ENCODE data around the gene EXOC3L4.

DNA sequence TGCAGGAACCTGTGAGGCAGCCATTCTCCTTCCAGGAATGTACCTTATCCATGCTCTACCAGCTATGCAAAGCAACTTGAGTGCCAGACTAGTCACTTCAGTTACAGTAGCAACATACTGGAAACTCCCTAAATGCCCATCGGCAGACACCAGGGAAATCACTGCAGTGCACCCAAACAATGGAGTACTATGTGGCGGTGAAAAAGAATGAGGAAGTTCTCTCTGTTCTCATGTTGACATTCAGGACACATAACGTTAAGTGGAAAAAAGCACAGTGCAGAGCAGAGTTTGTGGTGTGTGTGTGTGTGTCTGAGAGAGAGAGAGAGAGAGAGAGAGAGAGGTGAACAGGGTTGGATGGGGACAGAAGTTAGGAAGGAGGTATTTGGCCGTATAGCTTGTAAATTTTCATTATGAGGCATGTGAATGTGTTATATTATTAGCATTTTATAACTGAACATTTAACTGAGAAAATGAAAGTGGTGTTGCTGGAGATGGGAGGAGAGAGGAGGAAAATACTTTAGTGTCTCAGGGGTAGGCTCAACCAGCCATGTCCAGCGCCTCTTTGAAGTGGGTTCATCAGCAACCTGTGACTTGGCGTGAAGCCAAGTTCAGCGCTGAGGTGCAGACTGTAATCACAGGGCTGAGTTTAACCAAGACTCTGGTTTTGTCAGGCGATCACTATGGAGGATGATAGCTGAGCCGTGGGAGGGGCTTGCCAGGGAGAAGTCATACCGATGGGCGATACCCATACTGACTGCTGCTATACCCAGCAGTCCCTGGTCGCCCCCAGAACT, 46.0 kb downstream of the EXOC3L4 start:
- TF ChIP-seq, protein P1, sequence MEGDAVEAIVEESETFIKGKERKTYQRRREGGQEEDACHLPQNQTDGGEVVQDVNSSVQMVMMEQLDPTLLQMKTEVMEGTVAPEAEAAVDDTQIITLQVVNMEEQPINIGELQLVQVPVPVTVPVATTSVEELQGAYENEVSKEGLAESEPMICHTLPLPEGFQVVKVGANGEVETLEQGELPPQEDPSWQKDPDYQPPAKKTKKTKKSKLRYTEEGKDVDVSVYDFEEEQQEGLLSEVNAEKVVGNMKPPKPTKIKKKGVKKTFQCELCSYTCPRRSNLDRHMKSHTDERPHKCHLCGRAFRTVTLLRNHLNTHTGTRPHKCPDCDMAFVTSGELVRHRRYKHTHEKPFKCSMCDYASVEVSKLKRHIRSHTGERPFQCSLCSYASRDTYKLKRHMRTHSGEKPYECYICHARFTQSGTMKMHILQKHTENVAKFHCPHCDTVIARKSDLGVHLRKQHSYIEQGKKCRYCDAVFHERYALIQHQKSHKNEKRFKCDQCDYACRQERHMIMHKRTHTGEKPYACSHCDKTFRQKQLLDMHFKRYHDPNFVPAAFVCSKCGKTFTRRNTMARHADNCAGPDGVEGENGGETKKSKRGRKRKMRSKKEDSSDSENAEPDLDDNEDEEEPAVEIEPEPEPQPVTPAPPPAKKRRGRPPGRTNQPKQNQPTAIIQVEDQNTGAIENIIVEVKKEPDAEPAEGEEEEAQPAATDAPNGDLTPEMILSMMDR (IDR thresholded peaks at IDR 0.05): no peak
- TF ChIP-seq, protein P2, sequence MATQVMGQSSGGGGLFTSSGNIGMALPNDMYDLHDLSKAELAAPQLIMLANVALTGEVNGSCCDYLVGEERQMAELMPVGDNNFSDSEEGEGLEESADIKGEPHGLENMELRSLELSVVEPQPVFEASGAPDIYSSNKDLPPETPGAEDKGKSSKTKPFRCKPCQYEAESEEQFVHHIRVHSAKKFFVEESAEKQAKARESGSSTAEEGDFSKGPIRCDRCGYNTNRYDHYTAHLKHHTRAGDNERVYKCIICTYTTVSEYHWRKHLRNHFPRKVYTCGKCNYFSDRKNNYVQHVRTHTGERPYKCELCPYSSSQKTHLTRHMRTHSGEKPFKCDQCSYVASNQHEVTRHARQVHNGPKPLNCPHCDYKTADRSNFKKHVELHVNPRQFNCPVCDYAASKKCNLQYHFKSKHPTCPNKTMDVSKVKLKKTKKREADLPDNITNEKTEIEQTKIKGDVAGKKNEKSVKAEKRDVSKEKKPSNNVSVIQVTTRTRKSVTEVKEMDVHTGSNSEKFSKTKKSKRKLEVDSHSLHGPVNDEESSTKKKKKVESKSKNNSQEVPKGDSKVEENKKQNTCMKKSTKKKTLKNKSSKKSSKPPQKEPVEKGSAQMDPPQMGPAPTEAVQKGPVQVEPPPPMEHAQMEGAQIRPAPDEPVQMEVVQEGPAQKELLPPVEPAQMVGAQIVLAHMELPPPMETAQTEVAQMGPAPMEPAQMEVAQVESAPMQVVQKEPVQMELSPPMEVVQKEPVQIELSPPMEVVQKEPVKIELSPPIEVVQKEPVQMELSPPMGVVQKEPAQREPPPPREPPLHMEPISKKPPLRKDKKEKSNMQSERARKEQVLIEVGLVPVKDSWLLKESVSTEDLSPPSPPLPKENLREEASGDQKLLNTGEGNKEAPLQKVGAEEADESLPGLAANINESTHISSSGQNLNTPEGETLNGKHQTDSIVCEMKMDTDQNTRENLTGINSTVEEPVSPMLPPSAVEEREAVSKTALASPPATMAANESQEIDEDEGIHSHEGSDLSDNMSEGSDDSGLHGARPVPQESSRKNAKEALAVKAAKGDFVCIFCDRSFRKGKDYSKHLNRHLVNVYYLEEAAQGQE (IDR thresholded peaks at IDR 0.05; ENCODE audit: low read depth, low read length): no peak
- no peak for TF ChIP-seq RAD21 (IDR thresholded peaks at IDR 0.05; ENCODE audit: low read length)
- no peak for TF ChIP-seq EP300 (IDR thresholded peaks at IDR 0.05; ENCODE audit: borderline replicate concordance in 1 of 2, low read depth in 1 of 2, low read length in 1 of 2)
- TF ChIP-seq, protein P3, sequence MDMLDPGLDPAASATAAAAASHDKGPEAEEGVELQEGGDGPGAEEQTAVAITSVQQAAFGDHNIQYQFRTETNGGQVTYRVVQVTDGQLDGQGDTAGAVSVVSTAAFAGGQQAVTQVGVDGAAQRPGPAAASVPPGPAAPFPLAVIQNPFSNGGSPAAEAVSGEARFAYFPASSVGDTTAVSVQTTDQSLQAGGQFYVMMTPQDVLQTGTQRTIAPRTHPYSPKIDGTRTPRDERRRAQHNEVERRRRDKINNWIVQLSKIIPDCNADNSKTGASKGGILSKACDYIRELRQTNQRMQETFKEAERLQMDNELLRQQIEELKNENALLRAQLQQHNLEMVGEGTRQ (IDR thresholded peaks at IDR 0.05; ENCODE audit: borderline replicate concordance, low read depth, low read length): no peak
- no peak for TF ChIP-seq SIN3A (IDR thresholded peaks at IDR 0.05; ENCODE audit: borderline replicate concordance, low read depth, low read length)
- TF ChIP-seq, protein P4, sequence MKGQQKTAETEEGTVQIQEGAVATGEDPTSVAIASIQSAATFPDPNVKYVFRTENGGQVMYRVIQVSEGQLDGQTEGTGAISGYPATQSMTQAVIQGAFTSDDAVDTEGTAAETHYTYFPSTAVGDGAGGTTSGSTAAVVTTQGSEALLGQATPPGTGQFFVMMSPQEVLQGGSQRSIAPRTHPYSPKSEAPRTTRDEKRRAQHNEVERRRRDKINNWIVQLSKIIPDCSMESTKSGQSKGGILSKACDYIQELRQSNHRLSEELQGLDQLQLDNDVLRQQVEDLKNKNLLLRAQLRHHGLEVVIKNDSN (IDR thresholded peaks at IDR 0.05; ENCODE audit: borderline replicate concordance, low read depth): no peak
- TF ChIP-seq, protein P5, sequence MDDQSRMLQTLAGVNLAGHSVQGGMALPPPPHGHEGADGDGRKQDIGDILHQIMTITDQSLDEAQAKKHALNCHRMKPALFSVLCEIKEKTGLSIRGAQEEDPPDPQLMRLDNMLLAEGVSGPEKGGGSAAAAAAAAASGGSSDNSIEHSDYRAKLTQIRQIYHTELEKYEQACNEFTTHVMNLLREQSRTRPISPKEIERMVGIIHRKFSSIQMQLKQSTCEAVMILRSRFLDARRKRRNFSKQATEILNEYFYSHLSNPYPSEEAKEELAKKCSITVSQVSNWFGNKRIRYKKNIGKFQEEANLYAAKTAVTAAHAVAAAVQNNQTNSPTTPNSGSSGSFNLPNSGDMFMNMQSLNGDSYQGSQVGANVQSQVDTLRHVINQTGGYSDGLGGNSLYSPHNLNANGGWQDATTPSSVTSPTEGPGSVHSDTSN (IDR thresholded peaks at IDR 0.05): no peak
- no peak for TF ChIP-seq YY1 (IDR thresholded peaks at IDR 0.05; ENCODE audit: low read depth)
- TF ChIP-seq EZH2phosphoT487 (IDR thresholded peaks at IDR 0.05; ENCODE audit: borderline replicate concordance, low read depth): no peak

All from SK-N-SH (cell line).